ENCODE results near the gene TSHZ3. TPM values are rescaled to one million over a fixed set of nuclear protein-coding genes. Genes with fewer than 3 reads are reported as not detected.

TSHZ3 gene
- total and polyA plus RNA-seq, 2 of the 13 experiments (the other 11 are each of a cell fraction or from before 2014, with no cell fraction given), result not detected

- ChIA-PET POLR2A (no interaction called here), CTCF (ENCODE audit: low intra/inter-chr PET ratio, low total read pairs) (no interaction called here)
- Histone ChIP-seq H3K4me1 (ENCODE audit: insufficient read depth, low read length) (no peaks in the 10 kb centered on the region), H3K27ac (ENCODE audit: extremely low read length, insufficient read depth, low read length) (no peak overlapping the region), H4K20me1 (ENCODE audit: insufficient read depth, low read length) (no peaks in the 10 kb centered on the region), H3K9ac (ENCODE audit: insufficient read depth, low read depth, low read length) (no peak overlapping the region), H3K9me3 (ENCODE audit: low read length) (peaks cover 39% of the 10 kb centered on the region; the same call in 1 of the 2 replicates), H3K4me3 (replicated peaks in 1 of 3; ENCODE audit: insufficient read depth in 1 of 3, low read depth in 2 of 3, low read length in 3 of 3) (no peak overlapping the region), H3K79me2 (ENCODE audit: insufficient read depth, low read length) (no peaks in the 10 kb centered on the region), H3K27me3 (ENCODE audit: control insufficient read depth in 1 of 2, insufficient read depth in 2 of 2, low read length in 2 of 2) (no peaks in the 10 kb centered on the region), H3K36me3 (replicated peaks in 1 of 2; ENCODE audit: control insufficient read depth in 1 of 2, insufficient read depth in 2 of 2, low read length in 2 of 2) (no peaks in the 10 kb centered on the region), H2AFZ (ENCODE audit: low read length) (no peak overlapping the region), H3K4me2 (ENCODE audit: low read depth, low read length) (no peak overlapping the region)
- in situ Hi-C loops (cut with HindIII; ENCODE audit: extremely low pct_ligation_motif_present, low pct_unique_long_range_greater_than_20kb), result no loop called here
- no CpG with 5 or more reads among the region's 7 CpGs for WGBS (ENCODE audit: low lambda C conversion rate)
- no peak for FAIRE-seq
- TF ChIP-seq DMAP1 (CRISPR knock-in tag; IDR thresholded peaks at IDR 0.05) (no peak), ZNF776 (CRISPR knock-in tag; IDR thresholded peaks at IDR 0.05) (no peak), FOSL2 (CRISPR knock-in tag; IDR thresholded peaks at IDR 0.05) (0 out of 2 replicates have a peak, but pooled peaks have one; percentile 11)
- BruUV-seq (replicated peaks), result no TSS peak
- intact Hi-C loops (cut with micrococcal nuclease; ENCODE audit: unreplicated experiment), result no loop called here
- ATAC-seq, result no peak
- no peak for DNase-seq (ENCODE audit: low spot score)
Observed at GRCh38 chr19:31254180-31254551, 95.1 kb downstream of the TSHZ3 start.

GRCh38 chr19:31253526-31254179 lies 95.6 kb downstream of the TSHZ3 start:
- no peak overlapping the region for H3K4me2 ChIP-seq (ENCODE audit: low read depth, low read length)
- in situ Hi-C loops (cut with HindIII; ENCODE audit: extremely low pct_ligation_motif_present, low pct_unique_long_range_greater_than_20kb) (no loop called here), intact Hi-C loops (cut with micrococcal nuclease; ENCODE audit: unreplicated experiment) (no loop called here)
- POLR2A ChIA-PET, result no interaction called here
- H3K4me3 ChIP-seq (replicated peaks in 1 of 3; ENCODE audit: insufficient read depth in 1 of 3, low read depth in 2 of 3, low read length in 3 of 3), result no peak overlapping the region
- WGBS (ENCODE audit: low lambda C conversion rate), result 15% methylated on average over 6 of the region's 6 CpGs
- H3K4me1 ChIP-seq (ENCODE audit: insufficient read depth, low read length), result no peaks in the 10 kb centered on the region
- ATAC-seq, result no peak
- H3K27me3 ChIP-seq (ENCODE audit: control insufficient read depth in 1 of 2, insufficient read depth in 2 of 2, low read length in 2 of 2), result no peaks in the 10 kb centered on the region
- H3K79me2 ChIP-seq (ENCODE audit: insufficient read depth, low read length), result no peaks in the 10 kb centered on the region
- no peak overlapping the region for H2AFZ ChIP-seq (ENCODE audit: low read length)
- CTCF ChIA-PET (ENCODE audit: low intra/inter-chr PET ratio, low total read pairs), result no interaction called here
- no peak for DNase-seq (ENCODE audit: low spot score)
- no peak overlapping the region for H3K27ac ChIP-seq (ENCODE audit: extremely low read length, insufficient read depth, low read length)
- H3K36me3 ChIP-seq (replicated peaks in 1 of 2; ENCODE audit: control insufficient read depth in 1 of 2, insufficient read depth in 2 of 2, low read length in 2 of 2), result no peaks in the 10 kb centered on the region
- FAIRE-seq, result no peak
- H3K9ac ChIP-seq (ENCODE audit: insufficient read depth, low read depth, low read length), result no peak overlapping the region
- TF ChIP-seq ZNF20 (CRISPR knock-in tag; IDR thresholded peaks at IDR 0.05) (no peak), MLX (CRISPR knock-in tag; IDR thresholded peaks at IDR 0.05) (no peak)
- no TSS peak for BruUV-seq (replicated peaks)
- H4K20me1 ChIP-seq (ENCODE audit: insufficient read depth, low read length), result no peaks in the 10 kb centered on the region
- H3K9me3 ChIP-seq (ENCODE audit: low read length), result peaks cover 35% of the 10 kb centered on the region; the same call in 1 of the 2 replicates

All from HepG2 (cell line).